ENCODE results near the gene FAM222A. TPM values are rescaled to one million over a fixed set of nuclear protein-coding genes. Genes with fewer than 3 reads are reported as not detected.

The FAM222A gene
- total RNA-seq, 2 experiments from 2014 or later, result 0.76 to 1.0 TPM

GRCh38 chr12:109789526-109790048 is 76.0 kb downstream of the FAM222A start:
- H3K36me3 Mint-ChIP-seq (ENCODE audit: low read depth), result no peaks in the 10 kb centered on the region
- H3K4me1 Mint-ChIP-seq (ENCODE audit: low read depth), result no peaks in the 10 kb centered on the region
- POLR2A ChIA-PET, result no interaction called here
- no peak for ATAC-seq
- H3K9me3 Mint-ChIP-seq, result no peaks in the 10 kb centered on the region
- TF ChIP-seq CTCF (IDR thresholded peaks at IDR 0.05), result no peak
- intact Hi-C loops (cut with micrococcal nuclease), result no loop called here
- H3K27ac Mint-ChIP-seq, result no peak overlapping the region
- H3K4me3 Mint-ChIP-seq, result no peak overlapping the region
- CTCF ChIA-PET, result interaction anchor here (1.7 to 2.3 kb wide), 2 partner anchors 14 to 15 kb away, joined by 4 to 8 read pairs; no protein-coding TSS in a partner anchor
- peaks cover 2% of the 10 kb centered on the region for H3K27me3 Mint-ChIP-seq
- DNase-seq, result no peak

- DNase-seq (no peak), ATAC-seq (no peak)
- H3K9me3 Mint-ChIP-seq, result no peaks in the 10 kb centered on the region
- TF ChIP-seq CTCF (IDR thresholded peaks at IDR 0.05), result no peak
- intact Hi-C loops (cut with micrococcal nuclease), result no loop called here
- H3K27me3 Mint-ChIP-seq, result peaks cover 2% of the 10 kb centered on the region
- CTCF ChIA-PET, result no interaction called here
- H3K4me3 Mint-ChIP-seq, result no peak overlapping the region
- H3K27ac Mint-ChIP-seq, result no peak overlapping the region
- no peaks in the 10 kb centered on the region for H3K36me3 Mint-ChIP-seq (ENCODE audit: low read depth)
- POLR2A ChIA-PET, result no interaction called here
- H3K4me1 Mint-ChIP-seq (ENCODE audit: low read depth), result no peaks in the 10 kb centered on the region
Measured at GRCh38 chr12:109792992-109793391, 79.4 kb downstream of the FAM222A start.

- no peak for TF ChIP-seq CTCF (IDR thresholded peaks at IDR 0.05)
- intact Hi-C loops (cut with micrococcal nuclease), result no loop called here
Measured at GRCh38 chr12:109793411-109793810, 79.8 kb downstream of the FAM222A start.

GRCh38 chr12:109793826-109794501 is 80.3 kb downstream of the FAM222A start:
- no peaks in the 10 kb centered on the region for H3K27me3 Mint-ChIP-seq
- intact Hi-C loops (cut with micrococcal nuclease), result no loop called here
- H3K4me3 Mint-ChIP-seq, result no peak overlapping the region
- no peaks in the 10 kb centered on the region for H3K36me3 Mint-ChIP-seq (ENCODE audit: low read depth)
- CTCF ChIA-PET, result interaction anchor here (0.6 kb wide), 1 partner anchor 40 kb away, joined by 3 read pairs; no protein-coding TSS in a partner anchor
- no peak for ATAC-seq
- POLR2A ChIA-PET, result no interaction called here
- H3K4me1 Mint-ChIP-seq (ENCODE audit: low read depth), result no peaks in the 10 kb centered on the region
- TF ChIP-seq CTCF (IDR thresholded peaks at IDR 0.05), result no peak
- no peak overlapping the region for H3K27ac Mint-ChIP-seq
- no peak for DNase-seq
- H3K9me3 Mint-ChIP-seq, result no peaks in the 10 kb centered on the region

More at GRCh38 chr12:109793411-109793810, 79.8 kb downstream of the FAM222A start:
- H3K4me3 Mint-ChIP-seq, result no peak overlapping the region
- H3K4me1 Mint-ChIP-seq (ENCODE audit: low read depth), result no peaks in the 10 kb centered on the region
- no peaks in the 10 kb centered on the region for H3K36me3 Mint-ChIP-seq (ENCODE audit: low read depth)
- H3K9me3 Mint-ChIP-seq, result no peaks in the 10 kb centered on the region
- ChIA-PET POLR2A (no interaction called here), CTCF (no interaction called here)
- H3K27me3 Mint-ChIP-seq, result peaks cover under 1% of the 10 kb centered on the region
- ATAC-seq, result no peak
- no peak overlapping the region for H3K27ac Mint-ChIP-seq
- DNase-seq, result no peak

- no peak for TF ChIP-seq CTCF (IDR thresholded peaks at IDR 0.05)
- ATAC-seq (no peak), DNase-seq (no peak)
- no peaks in the 10 kb centered on the region for H3K4me1 Mint-ChIP-seq (ENCODE audit: low read depth)
- no peaks in the 10 kb centered on the region for H3K27me3 Mint-ChIP-seq
- intact Hi-C loops (cut with micrococcal nuclease), result no loop called here
- ChIA-PET POLR2A (no interaction called here), CTCF (interaction anchor here (0.9 to 1.4 kb wide), 4 partner anchors 11 to 58 kb away, joined by 3 to 4 read pairs (median 4); no protein-coding TSS in a partner anchor)
- H3K4me3 Mint-ChIP-seq, result no peak overlapping the region
- no peaks in the 10 kb centered on the region for H3K9me3 Mint-ChIP-seq
- no peaks in the 10 kb centered on the region for H3K36me3 Mint-ChIP-seq (ENCODE audit: low read depth)
- H3K27ac Mint-ChIP-seq, result no peak overlapping the region
Measured at GRCh38 chr12:109795023-109795422, 81.4 kb downstream of the FAM222A start.

Data from activated CD8-positive, alpha-beta T cell treated with anti-CD3 and anti-CD28 coated beads for 36 hours (primary cell).